ENCODE measurements around the gene ILF2. TPM values are rescaled to one million over a fixed set of nuclear protein-coding genes. Genes with fewer than 3 reads are reported as not detected.
"Not testable (repeated sequence)": the region's sequence is repeated elsewhere in the genome, so short reads cannot be mapped to it uniquely, and the experiment has no call there.

ILF2 gene
- 369 TPM for polyA plus RNA-seq (2013, experiment 1 of 2)
- polyA plus RNA-seq (2013, experiment 2 of 2) = 367 TPM

GRCh38 chr1:153670859-153671627 is at the start of gene ILF2:
ILF2 (minus strand) TSS chr1:153670993; CDS start chr1:153670922, 71 bp downstream.
- 0 to 1% methylated on average over 28 to 33 of the region's 35 CpGs for WGBS, 2 experiments (ENCODE audit: insufficient coverage in 2 of 2)
- peak within 1 kb of the TSS; percentile 86 for H3K27ac ChIP-seq (ENCODE audit: low read depth, low read length, severe bottlenecking)
- H3K36me3 ChIP-seq (ENCODE audit: control insufficient read depth, insufficient read depth, low read length) = peaks cover 41% of the 10 kb centered on the region
- H3K4me3 ChIP-seq (ENCODE audit: extremely low read depth, insufficient read depth, low read length, poor library complexity, severe bottlenecking) = peak within 1 kb of the TSS; percentile 100
- H3K4me1 ChIP-seq (ENCODE audit: control insufficient read depth, insufficient read depth, low read length, poor library complexity, severe bottlenecking) = peaks cover 10% of the 10 kb centered on the region
- H3K9me3 ChIP-seq (ENCODE audit: control insufficient read depth, low read length) = no peaks in the 10 kb centered on the region

GRCh38 chr1:153717330-153717729 is 46.5 kb upstream of the ILF2 start:
- Histone ChIP-seq H3K27ac (ENCODE audit: low read depth, low read length, severe bottlenecking) (no peak overlapping the region), H3K9me3 (ENCODE audit: control insufficient read depth, low read length) (no peaks in the 10 kb centered on the region), H3K4me3 (ENCODE audit: extremely low read depth, insufficient read depth, low read length, poor library complexity, severe bottlenecking) (no peak overlapping the region), H3K36me3 (ENCODE audit: control insufficient read depth, insufficient read depth, low read length) (no peaks in the 10 kb centered on the region), H3K4me1 (ENCODE audit: control insufficient read depth, insufficient read depth, low read length, poor library complexity, severe bottlenecking) (no peaks in the 10 kb centered on the region)
- WGBS, 2 experiments (ENCODE audit: insufficient coverage in 2 of 2) = 90 to 94% methylated on average over 3 of the region's 3 CpGs

GRCh38 chr1:153716211-153716610 is 45.4 kb upstream of the ILF2 start:
- not testable (repeated sequence) for H3K36me3 ChIP-seq (ENCODE audit: control insufficient read depth, insufficient read depth, low read length); H3K9me3 ChIP-seq (ENCODE audit: control insufficient read depth, low read length); H3K4me1 ChIP-seq (ENCODE audit: control insufficient read depth, insufficient read depth, low read length, poor library complexity, severe bottlenecking); H3K4me3 ChIP-seq (ENCODE audit: extremely low read depth, insufficient read depth, low read length, poor library complexity, severe bottlenecking); H3K27ac ChIP-seq (ENCODE audit: low read depth, low read length, severe bottlenecking)
- WGBS, 2 experiments (ENCODE audit: insufficient coverage in 2 of 2) = 100% methylated on average over 1 of the region's 5 CpGs

GRCh38 chr1:153711026-153711425 is 40.2 kb upstream of the ILF2 start:
- no peaks in the 10 kb centered on the region for H3K36me3 ChIP-seq (ENCODE audit: control insufficient read depth, insufficient read depth, low read length)
- WGBS, 2 experiments (ENCODE audit: insufficient coverage in 2 of 2) = 85 to 90% methylated on average over 1 to 4 of the region's 7 CpGs
- H3K27ac ChIP-seq (ENCODE audit: low read depth, low read length, severe bottlenecking) = no peak overlapping the region
- H3K9me3 ChIP-seq (ENCODE audit: control insufficient read depth, low read length) = no peaks in the 10 kb centered on the region
- no peaks in the 10 kb centered on the region for H3K4me1 ChIP-seq (ENCODE audit: control insufficient read depth, insufficient read depth, low read length, poor library complexity, severe bottlenecking)
- no peak overlapping the region for H3K4me3 ChIP-seq (ENCODE audit: extremely low read depth, insufficient read depth, low read length, poor library complexity, severe bottlenecking)

- Histone ChIP-seq H3K36me3 (ENCODE audit: control insufficient read depth, insufficient read depth, low read length) (no peaks in the 10 kb centered on the region), H3K9me3 (ENCODE audit: control insufficient read depth, low read length) (no peaks in the 10 kb centered on the region), H3K4me3 (ENCODE audit: extremely low read depth, insufficient read depth, low read length, poor library complexity, severe bottlenecking) (no peak overlapping the region), H3K4me1 (ENCODE audit: control insufficient read depth, insufficient read depth, low read length, poor library complexity, severe bottlenecking) (no peaks in the 10 kb centered on the region), H3K27ac (ENCODE audit: low read depth, low read length, severe bottlenecking) (no peak overlapping the region)
- WGBS, 2 experiments (ENCODE audit: insufficient coverage in 2 of 2) = 82 to 94% methylated on average over 8 of the region's 9 CpGs
These were observed 34.7 kb upstream of the ILF2 start for GRCh38 chr1:153705484-153705883.

GRCh38 chr1:153699768-153700167 is 29.0 kb upstream of the ILF2 start:
- Histone ChIP-seq H3K4me3 (ENCODE audit: extremely low read depth, insufficient read depth, low read length, poor library complexity, severe bottlenecking) (no peak overlapping the region), H3K27ac (ENCODE audit: low read depth, low read length, severe bottlenecking) (no peak overlapping the region), H3K36me3 (ENCODE audit: control insufficient read depth, insufficient read depth, low read length) (no peaks in the 10 kb centered on the region), H3K4me1 (ENCODE audit: control insufficient read depth, insufficient read depth, low read length, poor library complexity, severe bottlenecking) (peaks cover 27% of the 10 kb centered on the region), H3K9me3 (ENCODE audit: control insufficient read depth, low read length) (no peaks in the 10 kb centered on the region)
- 67 to 83% methylated on average over 1 to 2 of the region's 6 CpGs for WGBS, 2 experiments (ENCODE audit: insufficient coverage in 2 of 2)

- 96 to 98% methylated on average over 6 of the region's 6 CpGs for WGBS, 2 experiments (ENCODE audit: insufficient coverage in 2 of 2)
- H3K27ac ChIP-seq (ENCODE audit: low read depth, low read length, severe bottlenecking) = peak overlapping the region; percentile 54
- no peak overlapping the region for H3K4me3 ChIP-seq (ENCODE audit: extremely low read depth, insufficient read depth, low read length, poor library complexity, severe bottlenecking)
- H3K4me1 ChIP-seq (ENCODE audit: control insufficient read depth, insufficient read depth, low read length, poor library complexity, severe bottlenecking) = peaks cover 27% of the 10 kb centered on the region
- H3K9me3 ChIP-seq (ENCODE audit: control insufficient read depth, low read length) = no peaks in the 10 kb centered on the region
- H3K36me3 ChIP-seq (ENCODE audit: control insufficient read depth, insufficient read depth, low read length) = no peaks in the 10 kb centered on the region
These were observed 28.3 kb upstream of the ILF2 start for GRCh38 chr1:153698923-153699714.

GRCh38 chr1:153698020-153698922 is 27.5 kb upstream of the ILF2 start:
- Histone ChIP-seq H3K9me3 (ENCODE audit: control insufficient read depth, low read length) (no peaks in the 10 kb centered on the region), H3K4me3 (ENCODE audit: extremely low read depth, insufficient read depth, low read length, poor library complexity, severe bottlenecking) (no peak overlapping the region), H3K36me3 (ENCODE audit: control insufficient read depth, insufficient read depth, low read length) (no peaks in the 10 kb centered on the region), H3K27ac (ENCODE audit: low read depth, low read length, severe bottlenecking) (peak overlapping the region; percentile 93), H3K4me1 (ENCODE audit: control insufficient read depth, insufficient read depth, low read length, poor library complexity, severe bottlenecking) (peaks cover 27% of the 10 kb centered on the region)
- 27 to 80% methylated on average over 1 to 21 of the region's 29 CpGs for WGBS, 2 experiments (ENCODE audit: insufficient coverage in 2 of 2)

- Histone ChIP-seq H3K4me1 (ENCODE audit: control insufficient read depth, insufficient read depth, low read length, poor library complexity, severe bottlenecking) (peaks cover 27% of the 10 kb centered on the region), H3K36me3 (ENCODE audit: control insufficient read depth, insufficient read depth, low read length) (no peaks in the 10 kb centered on the region), H3K4me3 (ENCODE audit: extremely low read depth, insufficient read depth, low read length, poor library complexity, severe bottlenecking) (no peak overlapping the region), H3K27ac (ENCODE audit: low read depth, low read length, severe bottlenecking) (peak overlapping the region; percentile 93), H3K9me3 (ENCODE audit: control insufficient read depth, low read length) (no peaks in the 10 kb centered on the region)
- 33 to 46% methylated on average over 7 to 11 of the region's 12 CpGs for WGBS, 2 experiments (ENCODE audit: insufficient coverage in 2 of 2)
These were observed 26.6 kb upstream of the ILF2 start for GRCh38 chr1:153697191-153698019.
